ENCODE measurements around the gene PARD6G.

Gene PARD6G

DNA sequence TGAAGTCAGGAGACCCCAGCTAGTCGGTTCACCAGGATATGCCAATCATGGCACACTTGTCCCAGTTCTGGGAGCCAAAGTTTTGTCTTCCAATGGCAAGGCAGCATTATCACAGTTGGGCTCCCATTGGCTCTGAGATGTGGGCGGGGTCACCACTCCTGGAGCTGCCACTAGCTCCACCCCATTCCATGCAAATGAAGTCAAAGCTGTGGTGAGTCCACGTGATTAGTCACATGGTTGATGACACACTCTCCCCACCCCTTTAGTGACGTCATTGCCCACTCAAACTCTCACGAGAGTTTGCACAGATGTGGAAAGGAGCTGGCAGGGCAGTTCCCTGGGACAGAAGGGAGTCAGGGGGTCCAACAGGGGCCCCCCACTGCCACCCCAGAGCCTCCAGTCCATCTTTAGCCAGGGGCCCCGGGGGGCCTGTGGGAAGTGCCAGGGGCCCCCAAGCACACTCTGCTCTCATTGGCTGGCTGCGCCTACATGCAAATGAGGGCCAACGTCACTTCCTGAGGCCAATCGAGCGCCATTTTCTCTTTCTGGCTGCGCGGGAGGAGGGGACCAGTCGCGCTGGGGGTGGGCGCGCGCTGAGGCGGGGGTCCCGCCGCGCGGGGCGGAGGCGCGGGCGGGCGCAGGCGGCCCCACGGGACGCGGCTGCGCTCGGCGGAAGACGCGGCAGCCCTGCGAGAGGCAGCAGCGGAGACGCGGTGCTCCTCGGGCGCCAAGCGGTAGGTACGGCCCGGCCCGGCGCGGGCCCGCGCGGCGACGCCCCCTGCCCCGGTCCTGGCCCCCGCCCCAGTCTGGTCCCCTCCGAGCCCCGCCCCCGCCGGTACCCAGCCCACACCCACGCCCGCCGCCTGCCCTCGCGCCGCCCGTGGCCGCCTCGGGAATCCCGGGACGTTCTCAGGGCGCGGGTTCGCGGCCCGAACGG, 138.3 kb downstream of the PARD6G start, which contains the start of gene ADNP2:
ADNP2 (plus strand) TSS at position 524 of the 937 bp plus-strand sequence. CDS start 8,281 bp downstream, outside the sequence.
- DNase-seq (ENCODE audit: low read depth in 2 of 2), result peak; percentile 82 to 87

DNA sequence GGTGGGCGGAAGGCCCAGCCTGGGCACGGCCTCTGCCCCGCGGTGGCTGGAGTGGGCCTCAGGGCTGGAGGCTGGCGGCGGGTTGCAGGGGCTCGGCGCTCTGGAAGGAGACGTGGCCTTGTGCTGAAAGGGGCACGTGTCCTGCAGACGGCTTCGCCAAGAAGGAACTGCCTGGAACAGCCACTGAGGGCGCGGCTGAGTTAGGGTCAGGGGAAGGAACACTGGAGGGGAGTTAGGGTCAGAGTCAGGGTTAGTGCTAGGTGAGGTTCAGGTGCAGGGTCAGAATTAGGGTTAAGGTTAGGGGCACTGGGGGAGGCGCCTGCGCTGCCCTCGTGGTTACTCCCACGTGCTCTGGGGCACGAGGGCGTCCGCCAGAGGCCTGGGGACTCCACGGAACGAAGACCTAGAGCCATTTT, 139.2 kb downstream of the PARD6G start:
- DNase-seq (ENCODE audit: low read depth in 2 of 2), result no peak

DNA sequence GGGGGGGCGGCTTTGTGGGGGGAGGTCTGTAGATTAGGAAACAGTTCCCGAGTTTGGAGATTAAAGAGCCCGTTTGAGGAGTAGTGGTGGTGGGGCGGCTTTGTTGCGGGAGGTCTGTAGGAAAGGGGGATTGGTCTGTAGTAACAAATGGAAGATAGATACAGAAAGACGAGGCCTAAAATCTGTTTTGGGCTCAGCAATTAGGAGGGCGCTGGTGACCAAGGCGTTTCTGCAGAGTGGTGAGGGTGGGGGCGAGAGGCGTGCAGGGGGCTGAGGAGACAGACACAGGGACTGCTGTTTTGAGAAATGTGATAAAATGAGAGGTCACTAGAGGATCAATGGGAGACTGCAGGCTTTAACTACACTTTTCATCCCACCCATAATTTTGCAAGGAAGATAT, 139.9 kb downstream of the PARD6G start:
- DNase-seq (ENCODE audit: low read depth in 2 of 2), result no peak
